ENCODE results near the gene A4GALT.
"Not testable (repeated sequence)": the region's sequence is repeated elsewhere in the genome, so short reads cannot be mapped to it uniquely, and the experiment has no call there.

Gene A4GALT

GRCh38 chr22:42680648-42681047, 40.0 kb downstream of the A4GALT start:
- no peak for DNase-seq

- no peak for DNase-seq
Observed at GRCh38 chr22:42679691-42680090, 41.0 kb downstream of the A4GALT start.

- no peak for DNase-seq
Observed at GRCh38 chr22:42678894-42679293, 41.8 kb downstream of the A4GALT start.

- DNase-seq: not testable (repeated sequence)
Observed at GRCh38 chr22:42677936-42678335, 42.7 kb downstream of the A4GALT start.

- no peak for DNase-seq
Observed at GRCh38 chr22:42676059-42676607, 44.5 kb downstream of the A4GALT start.

GRCh38 chr22:42673898-42674401, 46.7 kb downstream of the A4GALT start:
- no peak for DNase-seq

- DNase-seq: not testable (repeated sequence)
Observed at GRCh38 chr22:42673071-42673470, 47.6 kb downstream of the A4GALT start.

GRCh38 chr22:42670921-42671709, 49.6 kb downstream of the A4GALT start:
- no peak for DNase-seq

GRCh38 chr22:42670046-42670445, 50.6 kb downstream of the A4GALT start:
- no peak for DNase-seq

GRCh38 chr22:42666393-42666792, 54.3 kb downstream of the A4GALT start:
- not testable (repeated sequence) for DNase-seq

GRCh38 chr22:42664976-42665831, 55.5 kb downstream of the A4GALT start:
- no peak for DNase-seq

GRCh38 chr22:42661985-42662831, 58.5 kb downstream of the A4GALT start:
- peak; percentile 85 for DNase-seq

GRCh38 chr22:42656578-42656977, 64.1 kb downstream of the A4GALT start:
- no peak for DNase-seq

- DNase-seq: no peak
Observed at GRCh38 chr22:42655693-42656092, 65.0 kb downstream of the A4GALT start.

- no peak for DNase-seq
Observed at GRCh38 chr22:42654436-42655073, 66.1 kb downstream of the A4GALT start.

- no peak for DNase-seq
Observed at GRCh38 chr22:42653999-42654398, 66.7 kb downstream of the A4GALT start.

GRCh38 chr22:42651134-42651533, 69.5 kb downstream of the A4GALT start:
- DNase-seq: no peak

GRCh38 chr22:42649246-42650099, 71.2 kb downstream of the A4GALT start, which contains the start of gene CYB5R3:
Gene CYB5R3 (minus strand): TSS chr22:42649392. CDS start chr22:42649315, 77 bp downstream.
- DNase-seq: peak; percentile 87

- DNase-seq: no peak
Observed at GRCh38 chr22:42648368-42649245, 72.1 kb downstream of the A4GALT start.

- DNase-seq: no peak
Observed at GRCh38 chr22:42648017-42648367, 72.7 kb downstream of the A4GALT start.
